Body of pancreas (tissue), 4 donors: ENCODE data around the gene BGN. TPM values are rescaled to one million over a fixed set of nuclear protein-coding genes. Genes with fewer than 3 reads are reported as not detected.

Experiments used
- ATAC-seq: fragments of 150-250 bp; one replicate; pipeline ENCODE4 v1.9.1; 2016
- DNase-seq, 4 donors: peaks; one replicate each; pipeline ENCODE4 v3.0.0-alpha.2; 2019
- H3K27ac ChIP-seq, 4 donors: fragments of 200-600 bp; sonication (generic); 1 replicate in 3 of 4; 2 replicates in 1 of 4; pipeline versions ENCODE4 v1.5.1 to v1.6.1; 2016 to 2019; ENCODE audit warnings: mild to moderate bottlenecking in 1 of 4, mixed read lengths in 1 of 4, moderate library complexity in 1 of 4
- H3K27me3 ChIP-seq, 2 donors: fragments of 200-600 bp; sonication (generic); one replicate each; pipeline ENCODE4 v1.6.0; 2016; ENCODE audit warnings: mild to moderate bottlenecking in 1 of 2
- H3K36me3 ChIP-seq, 2 donors: fragments of 200-600 bp; sonication (generic); replicated peaks in 1 of 2; 2 replicates each; pipeline ENCODE4 v1.5.1; 2016; ENCODE audit warnings: low read depth in 2 of 2; ENCODE audit not compliant: insufficient read depth in 1 of 2
- H3K4me1 ChIP-seq: fragments of 200-600 bp; sonication (generic); one replicate; pipeline ENCODE4 v1.6.0; 2016
- H3K4me3 ChIP-seq, 2 donors: fragments of 200-600 bp; sonication (generic); 1 replicate in 1 of 2; 2 replicates in 1 of 2; pipeline ENCODE4 v1.5.1; 2016 to 2019
- H3K9me3 ChIP-seq, 3 donors: fragments of 200-600 bp; sonication (generic); 1 replicate in 2 of 3; 2 replicates in 1 of 3; pipeline ENCODE4 v1.5.1; 2016
- CTCF ChIP-seq, 7 experiments: fragments of 450-650 bp in 4 of 7; fragments of 200-600 bp in 3 of 7; sonication (generic) in 3 of 7; IDR thresholded peaks; one replicate each; pipeline ENCODE4 v1.5.1; 2016 to 2019; ENCODE audit warnings: antibody characterized with exemption in 7 of 7
- POLR2A ChIP-seq, 3 donors: fragments of 450-650 bp; IDR thresholded peaks; one replicate each; pipeline ENCODE4 v1.6.1; 2016; ENCODE audit warnings: antibody characterized with exemption in 3 of 3, mild to moderate bottlenecking in 2 of 3
- WGBS, 2 donors: methylation state at CpG; one replicate each; pipeline ENCODE4 v1.1.5; 2017; 5-methylcytosine and 5-hydroxymethylcytosine counted together
- intact Hi-C: fragments of 100-400 bp; cut with DNase I; formaldehyde crosslinking; loops from one replicate; pipeline ENCODE4 v1.15.1; 2023
- total RNA-seq, 2 donors: library from RNA; depleted of rRNA; stranded (reverse); fragments of >200 nt; gene quantifications; one replicate each; pipeline ENCODE4 v1.1.0, GENCODE V29; 2016

BGN gene
- 10 to 100 TPM; 30.7 to 34.0 TPM for total RNA-seq

GRCh38 chrX:153494541-153495361, at the start of gene BGN:
TSS of gene BGN (plus strand) at chrX:153494980. CDS start at chrX:153504632, 9,652 bp downstream.
- TF ChIP-seq CTCF (IDR thresholded peaks at IDR 0.05): peak in 2 of 7 experiments; percentile 14 to 32
- no peak for TF ChIP-seq POLR2A (IDR thresholded peaks at IDR 0.05)
- H3K27ac ChIP-seq: no peak within 1 kb of the TSS
- 0 to 17% methylated on average over 6 to 24 of the region's 41 CpGs for WGBS, 2 donors
- H3K4me3 ChIP-seq: no peak within 1 kb of the TSS
- H3K9me3 ChIP-seq: no peaks in the 10 kb centered on the region
- no peaks in the 10 kb centered on the region for H3K36me3 ChIP-seq
- H3K27me3 ChIP-seq: no peaks in the 10 kb centered on the region
- intact Hi-C loops: no loop called here
- DNase-seq: peak in 1 of 4 donors; percentile 10
- ATAC-seq: peak; percentile 30
- H3K4me1 ChIP-seq: no peaks in the 10 kb centered on the region

GRCh38 chrX:153445106-153445855, 49.5 kb upstream of the BGN start:
- Histone ChIP-seq H3K36me3 (no peaks in the 10 kb centered on the region), H3K27ac (no peak overlapping the region), H3K4me1 (no peaks in the 10 kb centered on the region), H3K27me3 (no peaks in the 10 kb centered on the region), H3K9me3 (no peaks in the 10 kb centered on the region), H3K4me3 (no peak overlapping the region)
- intact Hi-C loops: no loop called here
- ATAC-seq: no peak
- 80% methylated on average over 14 of the region's 35 CpGs; no CpG with 5 or more reads in 1 of the 2 donors for WGBS, 2 donors
- TF ChIP-seq POLR2A (IDR thresholded peaks at IDR 0.05) (no peak), CTCF (IDR thresholded peaks at IDR 0.05) (no peak)
- DNase-seq: no peak

GRCh38 chrX:153445856-153446635, 48.7 kb upstream of the BGN start, which contains the start of gene TREX2:
TSS of gene TREX2 (minus strand) at chrX:153446056. CDS start at chrX:153445430, 626 bp downstream.
- WGBS, 2 donors: 64% methylated on average over 16 of the region's 30 CpGs; no CpG with 5 or more reads in 1 of the 2 donors
- H3K4me3 ChIP-seq: no peak within 1 kb of the TSS
- H3K4me1 ChIP-seq: no peaks in the 10 kb centered on the region
- no peaks in the 10 kb centered on the region for H3K9me3 ChIP-seq
- H3K36me3 ChIP-seq: no peaks in the 10 kb centered on the region
- intact Hi-C loops: no loop called here
- ATAC-seq (no peak), DNase-seq (no peak)
- H3K27ac ChIP-seq: no peak within 1 kb of the TSS
- H3K27me3 ChIP-seq: no peaks in the 10 kb centered on the region
- TF ChIP-seq CTCF (IDR thresholded peaks at IDR 0.05): no peak
- TF ChIP-seq POLR2A (IDR thresholded peaks at IDR 0.05): no peak

- no peak overlapping the region for H3K27ac ChIP-seq
- no peak for ATAC-seq
- intact Hi-C loops: no loop called here
- H3K4me1 ChIP-seq: no peaks in the 10 kb centered on the region
- DNase-seq: no peak
- 73% methylated on average over 8 of the region's 10 CpGs; no CpG with 5 or more reads in 1 of the 2 donors for WGBS, 2 donors
- H3K27me3 ChIP-seq: no peaks in the 10 kb centered on the region
- TF ChIP-seq CTCF (IDR thresholded peaks at IDR 0.05) (no peak), POLR2A (IDR thresholded peaks at IDR 0.05) (no peak)
- H3K36me3 ChIP-seq: no peaks in the 10 kb centered on the region
- no peaks in the 10 kb centered on the region for H3K9me3 ChIP-seq
- H3K4me3 ChIP-seq: no peak overlapping the region
Measured at GRCh38 chrX:153446636-153446936, 48.2 kb upstream of the BGN start.
